Peyer's patch (tissue), 4 donors: ENCODE results near the gene PRSS23. TPM values are rescaled to one million over a fixed set of nuclear protein-coding genes. Genes with fewer than 3 reads are reported as not detected.

ENCODE experiments used
- DNase-seq, 3 donors: peaks; one replicate each; pipeline ENCODE4 v3.0.0-alpha.2; 2017 to 2019
- H3K27ac ChIP-seq, 4 donors: fragments of 200-600 bp; sonication (generic); one replicate each; pipeline ENCODE4 v1.5.1; 2016 to 2019
- H3K27me3 ChIP-seq, 2 donors: fragments of 200-600 bp; sonication (generic); one replicate each; pipeline ENCODE4 v1.5.1; 2019
- H3K36me3 ChIP-seq, 3 donors: fragments of 200-600 bp; sonication (generic); one replicate each; pipeline ENCODE4 v1.5.1; 2016 to 2019
- H3K4me1 ChIP-seq, 4 donors: fragments of 200-600 bp; sonication (generic); one replicate each; pipeline ENCODE4 v1.5.1; 2016 to 2019
- H3K4me3 ChIP-seq, 4 donors: fragments of 200-600 bp; sonication (generic); 1 replicate in 3 of 4; 2 replicates in 1 of 4; pipeline ENCODE4 v1.5.1; 2016 to 2019; ENCODE audit warnings: mild to moderate bottlenecking in 1 of 4
- H3K9me3 ChIP-seq, 4 donors: fragments of 200-600 bp; sonication (generic); one replicate each; pipeline ENCODE4 v1.5.1; 2016 to 2019; ENCODE audit warnings: mild to moderate bottlenecking in 1 of 4
- CTCF ChIP-seq, 6 experiments: fragments of 450-650 bp in 4 of 6; fragments of 200-600 bp in 2 of 6; sonication (generic) in 1 of 6; IDR thresholded peaks; one replicate each; pipeline ENCODE4 v1.5.1; 2017 to 2019; ENCODE audit warnings: antibody characterized with exemption in 6 of 6, mild to moderate bottlenecking in 3 of 6, moderate library complexity in 1 of 6
- POLR2A ChIP-seq, 2 donors: fragments of 450-650 bp; IDR thresholded peaks; one replicate each; pipeline ENCODE4 v1.5.1; 2017; ENCODE audit warnings: antibody characterized with exemption in 2 of 2, mild to moderate bottlenecking in 2 of 2, moderate library complexity in 2 of 2
- total RNA-seq, 4 donors: library from RNA; depleted of rRNA; stranded (reverse); fragments of >200 nt; gene quantifications; one replicate each; pipeline ENCODE4 v1.1.0, GENCODE V29; 2016

The PRSS23 gene
- total RNA-seq, 4 donors from 2014 or later: 4.6 to 12.0 (median 8.5) TPM

- H3K4me1 ChIP-seq: no peaks in the 10 kb centered on the region
- DNase-seq: no peak
- no peaks in the 10 kb centered on the region for H3K9me3 ChIP-seq
- TF ChIP-seq POLR2A (IDR thresholded peaks at IDR 0.05): no peak
- TF ChIP-seq CTCF (IDR thresholded peaks at IDR 0.05): no peak
- H3K27me3 ChIP-seq: no peaks in the 10 kb centered on the region
- no peak overlapping the region for H3K4me3 ChIP-seq
- H3K36me3 ChIP-seq: no peaks in the 10 kb centered on the region
- no peak overlapping the region for H3K27ac ChIP-seq
Measured at GRCh38 chr11:86774417-86774816, 25.9 kb upstream of the PRSS23 start.

- Histone ChIP-seq H3K9me3 (no peaks in the 10 kb centered on the region), H3K27me3 (no peaks in the 10 kb centered on the region), H3K36me3 (no peaks in the 10 kb centered on the region), H3K4me1 (no peaks in the 10 kb centered on the region), H3K27ac (no peak overlapping the region), H3K4me3 (no peak overlapping the region)
- no peak for DNase-seq
- TF ChIP-seq CTCF (IDR thresholded peaks at IDR 0.05): no peak
- TF ChIP-seq POLR2A (IDR thresholded peaks at IDR 0.05): no peak
Measured at GRCh38 chr11:86775361-86775760, 25.0 kb upstream of the PRSS23 start.

GRCh38 chr11:86781546-86781945 lies 18.8 kb upstream of the PRSS23 start:
- Histone ChIP-seq H3K9me3 (no peaks in the 10 kb centered on the region), H3K27me3 (no peaks in the 10 kb centered on the region), H3K4me1 (no peaks in the 10 kb centered on the region), H3K27ac (no peak overlapping the region), H3K4me3 (no peak overlapping the region), H3K36me3 (no peaks in the 10 kb centered on the region)
- no peak for DNase-seq
- TF ChIP-seq CTCF (IDR thresholded peaks at IDR 0.05): no peak

- TF ChIP-seq POLR2A (IDR thresholded peaks at IDR 0.05) (no peak), CTCF (IDR thresholded peaks at IDR 0.05) (no peak)
- no peak for DNase-seq
- Histone ChIP-seq H3K27ac (no peak overlapping the region), H3K4me1 (peaks cover 0 to 6% (median 0%) of the 10 kb centered on the region in 4 donors), H3K27me3 (no peaks in the 10 kb centered on the region), H3K9me3 (no peaks in the 10 kb centered on the region), H3K4me3 (no peak overlapping the region), H3K36me3 (no peaks in the 10 kb centered on the region)
Measured at GRCh38 chr11:86782742-86783141, 17.6 kb upstream of the PRSS23 start.

- TF ChIP-seq CTCF (IDR thresholded peaks at IDR 0.05) (no peak), POLR2A (IDR thresholded peaks at IDR 0.05) (no peak)
- no peaks in the 10 kb centered on the region for H3K27me3 ChIP-seq
- no peak overlapping the region for H3K4me3 ChIP-seq
- H3K36me3 ChIP-seq: no peaks in the 10 kb centered on the region
- no peaks in the 10 kb centered on the region for H3K9me3 ChIP-seq
- H3K4me1 ChIP-seq: peaks cover 0 to 10% (median 0%) of the 10 kb centered on the region in 4 donors
- no peak for DNase-seq
- no peak overlapping the region for H3K27ac ChIP-seq
Measured at GRCh38 chr11:86783661-86784060, 16.7 kb upstream of the PRSS23 start.

- Histone ChIP-seq H3K27ac (no peak overlapping the region), H3K4me3 (no peak overlapping the region), H3K36me3 (no peaks in the 10 kb centered on the region), H3K27me3 (no peaks in the 10 kb centered on the region), H3K9me3 (no peaks in the 10 kb centered on the region), H3K4me1 (peaks cover 0 to 10% (median 0%) of the 10 kb centered on the region in 4 donors)
- no peak for TF ChIP-seq CTCF (IDR thresholded peaks at IDR 0.05)
- no peak for TF ChIP-seq POLR2A (IDR thresholded peaks at IDR 0.05)
- DNase-seq: no peak
Measured at GRCh38 chr11:86784241-86784681, 16.1 kb upstream of the PRSS23 start.
